A673 (cell line): Measurements from ENCODE around the gene ABHD17B.

Experiments used
- CTCF ChIP-seq: fragments of 300-800, 200-600 bp; sonication (generic); conservative IDR thresholded peaks from 2 replicates; pipeline ENCODE4 v1.5.1; 2017; ENCODE audit warnings: low read depth, mild to moderate bottlenecking, antibody characterized with exemption, low read length, moderate library complexity, mixed read lengths
- EZH2 ChIP-seq: fragments of 200-600 bp; sonication (generic); IDR thresholded peaks from 2 replicates; pipeline ENCODE4 v1.6.1; 2017; ENCODE audit warnings: borderline replicate concordance, low read depth, mild to moderate bottlenecking, mixed read lengths, antibody characterized with exemption, low read length; ENCODE audit not compliant: poor library complexity, severe bottlenecking

GRCh38 chr9:71909887-71910649 is 925 bp downstream of the ABHD17B start:
- no peak for TF ChIP-seq CTCF
- no peak for TF ChIP-seq EZH2
